Testis (tissue), 2 donors: ENCODE results near the gene EI24.

ENCODE experiments used
- POLR2A ChIP-seq: fragments of 450-650 bp; IDR thresholded peaks from one replicate; pipeline ENCODE4 v1.6.1; 2017; ENCODE audit warnings: antibody characterized with exemption, mild to moderate bottlenecking, moderate library complexity
- TF ChIP-seq, protein P1 (sequence below), 3 experiments: fragments of 450-650 bp in 2 of 3; fragments of 200-600 bp in 1 of 3; sonication (generic) in 1 of 3; IDR thresholded peaks; one replicate each; pipeline ENCODE4 v1.5.1; 2016 to 2019; ENCODE audit warnings: antibody characterized with exemption in 3 of 3, mild to moderate bottlenecking in 2 of 3, moderate library complexity in 1 of 3

DNA sequence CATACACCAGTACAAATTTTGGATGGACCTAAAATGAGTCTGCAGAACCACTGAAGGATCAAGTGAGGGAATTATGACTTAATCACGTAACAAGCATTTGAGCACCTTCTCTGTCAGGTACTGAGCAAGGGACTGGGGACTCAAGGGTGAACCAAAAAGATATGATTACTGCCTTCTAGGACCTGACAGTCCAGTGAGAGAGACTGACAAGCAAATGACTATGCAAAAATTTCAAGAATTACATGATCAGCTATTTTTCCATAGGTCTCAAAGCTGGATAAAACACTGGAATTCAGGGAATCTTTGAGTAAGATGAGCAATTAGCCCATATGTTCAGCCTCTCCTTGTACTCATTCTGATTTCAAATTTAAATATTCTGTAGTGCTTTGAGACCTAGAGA, 18.2 kb downstream of the EI24 start:
- TF ChIP-seq, protein P1, sequence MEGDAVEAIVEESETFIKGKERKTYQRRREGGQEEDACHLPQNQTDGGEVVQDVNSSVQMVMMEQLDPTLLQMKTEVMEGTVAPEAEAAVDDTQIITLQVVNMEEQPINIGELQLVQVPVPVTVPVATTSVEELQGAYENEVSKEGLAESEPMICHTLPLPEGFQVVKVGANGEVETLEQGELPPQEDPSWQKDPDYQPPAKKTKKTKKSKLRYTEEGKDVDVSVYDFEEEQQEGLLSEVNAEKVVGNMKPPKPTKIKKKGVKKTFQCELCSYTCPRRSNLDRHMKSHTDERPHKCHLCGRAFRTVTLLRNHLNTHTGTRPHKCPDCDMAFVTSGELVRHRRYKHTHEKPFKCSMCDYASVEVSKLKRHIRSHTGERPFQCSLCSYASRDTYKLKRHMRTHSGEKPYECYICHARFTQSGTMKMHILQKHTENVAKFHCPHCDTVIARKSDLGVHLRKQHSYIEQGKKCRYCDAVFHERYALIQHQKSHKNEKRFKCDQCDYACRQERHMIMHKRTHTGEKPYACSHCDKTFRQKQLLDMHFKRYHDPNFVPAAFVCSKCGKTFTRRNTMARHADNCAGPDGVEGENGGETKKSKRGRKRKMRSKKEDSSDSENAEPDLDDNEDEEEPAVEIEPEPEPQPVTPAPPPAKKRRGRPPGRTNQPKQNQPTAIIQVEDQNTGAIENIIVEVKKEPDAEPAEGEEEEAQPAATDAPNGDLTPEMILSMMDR (IDR thresholded peaks at IDR 0.05) = no peak
- TF ChIP-seq POLR2A = no peak
